CD8-positive, alpha-beta memory T cell (primary cell): ENCODE results near the gene LRRK1. TPM values are rescaled to one million over a fixed set of nuclear protein-coding genes. Genes with fewer than 3 reads are reported as not detected.

ENCODE experiments used
- CTCF ChIA-PET: fragments of 350-600 bp; sonication (Branson Sonifier 250); formaldehyde crosslinking; loops from one replicate; lab custom pipeline; 2021; ENCODE audit warnings: antibody characterized with exemption; lab: Charles Lee
- POLR2A ChIA-PET: fragments of 350-600 bp; sonication (Branson Sonifier 250); formaldehyde crosslinking; loops from one replicate; lab custom pipeline; 2021; ENCODE audit warnings: antibody characterized with exemption; lab: Charles Lee
- DNase-seq, 5 donors: peaks; one replicate each; pipeline versions ENCODE4 v3.0.0 to v3.0.0-alpha.2; 2020 to 2022; ENCODE audit warnings: mixed read lengths in 1 of 5
- H3K27ac ChIP-seq: one replicate; pipeline ENCODE4 v1.7.0; 2013; ENCODE audit warnings: low read depth, mild to moderate bottlenecking, low read length, moderate library complexity
- H3K27me3 ChIP-seq: 2 replicates; pipeline ENCODE4 v1.7.0; 2013; ENCODE audit warnings: low read length, mild to moderate bottlenecking; ENCODE audit not compliant: insufficient read depth, poor library complexity, severe bottlenecking
- H3K36me3 ChIP-seq: 2 replicates; pipeline ENCODE4 v1.7.0; 2013; ENCODE audit warnings: mild to moderate bottlenecking, low read length, moderate library complexity; ENCODE audit not compliant: insufficient read depth
- H3K4me1 ChIP-seq: 2 replicates; pipeline ENCODE4 v1.7.0; 2013; ENCODE audit warnings: mild to moderate bottlenecking, low read length, moderate library complexity; ENCODE audit not compliant: insufficient read depth
- H3K4me3 ChIP-seq: 2 replicates; pipeline ENCODE4 v1.7.0; 2013; ENCODE audit warnings: mild to moderate bottlenecking, low read length
- H3K9me3 ChIP-seq: 2 replicates; pipeline ENCODE4 v1.7.0; 2013; ENCODE audit warnings: mild to moderate bottlenecking, low read length
- H3K27ac Mint-ChIP-seq, 8 donors: one replicate each; pipeline ENCODE4 v1.8.0; 2020 to 2021; ENCODE audit warnings: mixed read lengths in 8 of 8, mild to moderate bottlenecking in 6 of 8, inconsistent platforms in 3 of 8, moderate library complexity in 3 of 8
- H3K27me3 Mint-ChIP-seq, 2 donors: one replicate each; pipeline ENCODE4 v1.8.0; 2020 to 2021; ENCODE audit warnings: mixed read lengths in 2 of 2, mild to moderate bottlenecking in 1 of 2, moderate library complexity in 1 of 2
- H3K36me3 Mint-ChIP-seq, 3 donors: one replicate each; pipeline ENCODE4 v1.8.0; 2020 to 2021; ENCODE audit warnings: mixed read lengths in 3 of 3, inconsistent platforms in 1 of 3, mild to moderate bottlenecking in 1 of 3
- H3K4me1 Mint-ChIP-seq, 3 donors: one replicate each; pipeline ENCODE4 v1.8.0; 2020 to 2021; ENCODE audit warnings: mixed read lengths in 3 of 3, inconsistent platforms in 1 of 3, mild to moderate bottlenecking in 1 of 3
- H3K4me3 Mint-ChIP-seq, 7 donors: one replicate each; pipeline ENCODE4 v1.8.0; 2020 to 2021; ENCODE audit warnings: mixed read lengths in 7 of 7, mild to moderate bottlenecking in 6 of 7, moderate library complexity in 4 of 7, inconsistent platforms in 2 of 7
- H3K9me3 Mint-ChIP-seq, 5 donors: one replicate each; pipeline ENCODE4 v1.8.0; 2020 to 2022; ENCODE audit warnings: mixed read lengths in 5 of 5, mild to moderate bottlenecking in 3 of 5, moderate library complexity in 2 of 5, inconsistent platforms in 1 of 5
- polyA plus RNA-seq: library from polyadenylated mRNA; unstranded; fragments of 300-500 nt; fragmentation: Illumina TruSeq; gene quantifications from one replicate; pipeline ENCODE4 v1.2.3, GENCODE V29; 2021
- total RNA-seq, 2 experiments: library from RNA; stranded (reverse); gene quantifications; one replicate each; pipeline ENCODE4 v1.2.3, GENCODE V29; 2021

The LRRK1 gene
- total and polyA plus RNA-seq, 3 experiments from 2014 or later, result 0.31 to 0.79 TPM; not detected in 1

DNA sequence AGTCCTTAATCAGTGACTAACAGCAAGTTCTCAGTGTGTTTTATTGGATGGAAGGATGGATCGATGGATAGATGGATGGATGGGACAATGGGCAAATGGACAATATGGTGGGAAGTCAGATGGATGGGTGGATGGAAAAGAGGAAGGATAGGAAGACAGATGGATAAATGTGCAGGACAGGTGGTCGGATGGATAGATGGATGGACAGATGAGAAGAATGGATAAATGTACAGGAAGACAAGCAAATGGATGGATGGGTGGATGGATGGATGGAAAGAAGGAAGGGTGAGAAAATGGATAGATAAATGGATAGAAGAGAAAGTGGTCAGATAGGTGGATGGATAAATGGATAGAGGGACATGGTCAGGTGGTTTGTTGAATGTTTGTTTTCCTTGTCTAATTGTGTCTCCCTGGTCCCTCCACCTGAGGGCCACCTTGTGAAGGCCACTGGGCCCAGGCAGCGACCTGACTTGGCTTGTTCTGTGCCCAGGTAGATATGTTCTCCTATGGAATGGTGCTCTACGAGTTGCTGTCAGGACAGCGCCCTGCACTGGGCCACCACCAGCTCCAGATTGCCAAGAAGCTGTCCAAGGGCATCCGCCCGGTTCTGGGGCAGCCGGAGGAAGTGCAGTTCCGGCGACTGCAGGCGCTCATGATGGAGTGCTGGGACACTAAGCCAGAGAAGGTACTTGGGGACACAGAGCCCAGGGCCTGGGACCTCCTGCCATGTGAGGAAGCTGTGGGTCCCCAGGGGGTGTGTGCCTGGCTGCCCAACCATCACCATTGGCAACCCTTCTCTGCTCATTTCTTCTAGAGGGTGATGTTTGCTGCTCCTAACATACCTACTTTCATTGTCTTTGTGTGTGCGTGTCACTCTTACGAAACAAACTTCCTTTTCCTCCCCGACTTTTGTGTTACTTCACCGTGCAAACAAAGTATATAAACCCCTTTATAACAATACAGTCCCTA is 137.5 kb downstream of the LRRK1 start:
- no peaks in the 10 kb centered on the region for H3K36me3 ChIP-seq
- H3K27me3 ChIP-seq, result no peaks in the 10 kb centered on the region
- no peaks in the 10 kb centered on the region for H3K9me3 ChIP-seq
- no peaks in the 10 kb centered on the region for H3K36me3 Mint-ChIP-seq
- H3K4me3 ChIP-seq, result no peak overlapping the region
- ChIA-PET CTCF (no interaction called here), POLR2A (no interaction called here)
- H3K4me3 Mint-ChIP-seq, result no peak overlapping the region
- H3K27ac Mint-ChIP-seq, result no peak overlapping the region
- H3K9me3 Mint-ChIP-seq, result no peaks in the 10 kb centered on the region
- peaks cover 0 to 4% of the 10 kb centered on the region in 2 donors for H3K27me3 Mint-ChIP-seq
- no peak for DNase-seq
- no peaks in the 10 kb centered on the region for H3K4me1 ChIP-seq
- no peak overlapping the region for H3K27ac ChIP-seq
- H3K4me1 Mint-ChIP-seq, result no peaks in the 10 kb centered on the region

DNA sequence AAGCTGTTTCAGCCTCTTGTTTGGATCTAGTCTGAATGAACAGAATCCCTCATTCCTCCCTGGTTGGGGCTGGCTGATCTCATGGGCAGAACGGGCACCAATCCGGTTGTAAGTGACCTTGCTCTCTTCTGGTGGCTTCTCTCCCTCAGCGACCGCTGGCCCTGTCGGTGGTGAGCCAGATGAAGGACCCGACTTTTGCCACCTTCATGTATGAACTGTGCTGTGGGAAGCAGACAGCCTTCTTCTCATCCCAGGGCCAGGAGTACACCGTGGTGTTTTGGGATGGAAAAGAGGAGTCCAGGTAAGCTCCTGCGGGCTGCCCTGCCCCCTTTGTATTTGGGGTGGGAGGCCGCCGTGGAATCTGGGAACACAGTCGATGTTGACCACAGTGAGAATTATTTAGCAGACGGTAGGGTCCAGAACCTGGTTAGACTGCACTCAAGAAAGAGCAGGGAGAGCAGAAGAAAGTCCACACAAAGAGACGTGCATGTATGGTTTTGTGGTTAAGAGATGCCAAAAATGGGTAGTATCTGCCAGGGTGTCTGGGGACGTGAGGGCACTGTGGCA is 138.8 kb downstream of the LRRK1 start:
- H3K9me3 Mint-ChIP-seq, result no peaks in the 10 kb centered on the region
- H3K27ac Mint-ChIP-seq, result no peak overlapping the region
- H3K36me3 Mint-ChIP-seq, result no peaks in the 10 kb centered on the region
- peaks cover 0 to 3% of the 10 kb centered on the region in 2 donors for H3K27me3 Mint-ChIP-seq
- H3K36me3 ChIP-seq, result no peaks in the 10 kb centered on the region
- H3K4me1 Mint-ChIP-seq, result no peaks in the 10 kb centered on the region
- CTCF ChIA-PET, result no interaction called here
- no peak for DNase-seq
- H3K4me1 ChIP-seq, result no peaks in the 10 kb centered on the region
- H3K4me3 ChIP-seq, result no peak overlapping the region
- POLR2A ChIA-PET, result no interaction called here
- no peaks in the 10 kb centered on the region for H3K9me3 ChIP-seq
- H3K27me3 ChIP-seq, result no peaks in the 10 kb centered on the region
- H3K27ac ChIP-seq, result no peak overlapping the region
- no peak overlapping the region for H3K4me3 Mint-ChIP-seq

DNA sequence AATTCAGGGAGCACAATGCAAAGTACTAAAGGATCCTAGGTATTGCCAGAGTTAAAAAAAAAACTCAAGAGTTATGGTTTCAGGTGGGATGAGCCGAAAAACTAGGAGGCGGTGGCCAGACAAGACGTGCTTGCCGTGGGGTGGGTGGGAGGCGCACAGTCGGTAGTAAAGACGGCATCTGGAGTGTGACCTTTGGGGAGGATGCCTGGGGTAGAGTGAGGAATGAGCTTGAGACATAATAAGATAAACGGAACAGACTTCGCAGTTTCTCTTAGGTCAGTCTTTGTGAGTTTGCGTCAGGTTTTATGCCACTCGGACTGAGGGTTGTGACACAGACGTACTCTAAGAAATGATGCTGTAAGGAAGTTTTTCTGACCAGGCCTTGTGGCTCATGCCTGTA is 139.6 kb downstream of the LRRK1 start:
- ChIA-PET POLR2A (no interaction called here), CTCF (no interaction called here)
- Histone ChIP-seq H3K27ac (no peak overlapping the region), H3K4me1 (no peaks in the 10 kb centered on the region), H3K36me3 (no peaks in the 10 kb centered on the region), H3K4me3 (no peak overlapping the region), H3K9me3 (no peaks in the 10 kb centered on the region), H3K27me3 (no peaks in the 10 kb centered on the region)
- DNase-seq, result no peak
- Mint-ChIP-seq H3K27ac (no peak overlapping the region), H3K4me1 (no peaks in the 10 kb centered on the region), H3K27me3 (peaks cover 0 to 2% of the 10 kb centered on the region in 2 donors), H3K4me3 (no peak overlapping the region), H3K36me3 (no peaks in the 10 kb centered on the region), H3K9me3 (no peaks in the 10 kb centered on the region)

DNA sequence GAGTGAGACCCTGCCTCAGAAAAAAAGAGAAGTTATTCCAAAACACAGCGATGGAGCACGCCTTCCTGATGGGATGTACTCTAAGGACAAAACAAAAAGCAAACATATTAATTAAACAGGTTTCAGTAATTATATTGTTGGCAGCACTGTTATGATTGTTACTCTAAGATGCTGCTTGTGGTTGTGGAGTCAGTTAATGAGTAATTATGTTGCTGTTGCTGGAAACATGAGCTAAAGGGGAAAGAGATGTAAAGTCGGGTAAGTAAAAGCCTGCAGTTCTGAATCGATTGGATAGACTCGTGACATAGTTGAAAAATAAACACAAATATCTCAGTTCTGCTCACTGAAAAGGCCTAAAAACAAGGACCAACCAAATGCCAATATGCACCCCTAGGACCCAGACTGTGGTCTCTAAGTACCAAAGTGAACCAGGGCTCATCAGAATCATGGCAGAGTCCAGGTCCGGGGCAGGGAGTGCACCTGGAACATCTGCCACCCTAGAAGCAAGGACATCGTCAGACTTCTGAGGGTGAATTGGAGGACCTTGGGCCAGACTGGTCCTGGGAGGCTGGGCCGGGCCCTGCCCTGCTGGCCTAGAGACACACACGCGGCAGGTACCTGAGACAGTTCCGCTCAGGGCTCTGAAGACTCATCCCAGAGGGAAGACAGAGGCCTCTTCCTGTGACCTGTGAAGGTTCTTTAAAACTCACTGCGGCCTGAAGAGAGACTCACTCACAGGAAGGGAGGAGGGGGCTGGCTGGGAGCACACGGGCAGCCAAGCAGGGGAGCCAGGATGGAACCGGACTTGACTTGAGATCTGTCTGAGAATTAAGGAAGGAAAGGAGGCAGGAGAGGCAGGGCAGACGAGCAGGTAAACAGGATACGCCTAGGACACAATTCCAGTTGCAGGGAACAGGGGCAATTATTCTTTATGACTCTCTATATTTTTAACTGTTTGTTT is 140.5 kb downstream of the LRRK1 start:
- H3K27ac ChIP-seq, result no peak overlapping the region
- Mint-ChIP-seq H3K27ac (no peak overlapping the region), H3K9me3 (no peaks in the 10 kb centered on the region), H3K36me3 (no peaks in the 10 kb centered on the region), H3K4me3 (no peak overlapping the region), H3K4me1 (no peaks in the 10 kb centered on the region), H3K27me3 (no peaks in the 10 kb centered on the region)
- ChIA-PET CTCF (no interaction called here), POLR2A (no interaction called here)
- H3K4me3 ChIP-seq, result no peak overlapping the region
- no peaks in the 10 kb centered on the region for H3K4me1 ChIP-seq
- no peaks in the 10 kb centered on the region for H3K36me3 ChIP-seq
- no peaks in the 10 kb centered on the region for H3K27me3 ChIP-seq
- H3K9me3 ChIP-seq, result no peaks in the 10 kb centered on the region
- DNase-seq, result no peak

DNA sequence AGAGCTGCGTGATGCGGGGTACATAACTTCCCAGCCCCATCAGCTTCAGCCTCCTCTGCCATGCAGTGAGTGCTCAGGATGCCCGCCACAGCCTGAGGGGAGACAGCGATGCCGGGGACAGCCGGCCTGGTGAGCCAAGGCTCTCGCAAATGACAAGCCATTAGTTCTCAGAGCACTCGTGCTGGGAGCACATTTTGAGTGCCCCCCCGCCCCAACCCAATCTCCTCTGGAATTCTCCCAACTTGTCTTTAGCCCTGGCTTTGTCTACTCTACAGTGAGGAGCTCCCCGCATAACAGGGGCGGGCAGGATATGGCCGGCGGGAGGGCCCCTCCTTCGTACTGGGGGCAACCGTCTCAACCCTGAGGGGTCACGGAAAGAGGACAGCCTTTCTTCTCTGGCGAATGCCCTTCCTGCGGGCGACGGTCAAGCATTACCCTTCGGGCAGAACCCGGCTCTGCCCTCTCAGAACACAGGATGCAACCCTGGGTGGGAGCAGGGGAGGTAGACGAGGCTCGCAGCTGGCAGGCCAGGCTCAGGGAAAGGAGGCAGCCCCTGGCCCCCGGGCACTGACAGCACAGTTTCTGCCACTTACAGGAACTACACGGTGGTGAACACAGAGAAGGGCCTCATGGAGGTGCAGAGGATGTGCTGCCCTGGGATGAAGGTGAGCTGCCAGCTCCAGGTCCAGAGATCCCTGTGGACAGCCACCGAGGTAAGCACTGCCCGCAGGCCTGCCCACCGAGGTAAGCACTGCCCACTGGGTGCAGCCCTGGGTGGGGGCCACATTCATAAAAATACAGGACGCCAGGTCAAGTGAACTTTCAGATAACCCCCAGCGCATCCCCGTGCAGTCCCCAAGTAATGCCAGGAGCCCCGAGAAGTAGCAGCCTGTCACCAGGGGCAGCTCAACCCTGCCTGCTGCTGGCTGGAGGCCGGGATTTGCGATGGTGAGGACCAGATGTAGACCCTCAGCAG is 141.7 kb downstream of the LRRK1 start:
- Histone ChIP-seq H3K27me3 (no peaks in the 10 kb centered on the region), H3K4me1 (no peaks in the 10 kb centered on the region), H3K27ac (no peak overlapping the region), H3K4me3 (no peak overlapping the region), H3K36me3 (no peaks in the 10 kb centered on the region), H3K9me3 (no peaks in the 10 kb centered on the region)
- Mint-ChIP-seq H3K27me3 (no peaks in the 10 kb centered on the region), H3K4me3 (no peak overlapping the region), H3K36me3 (no peaks in the 10 kb centered on the region), H3K27ac (no peak overlapping the region), H3K9me3 (no peaks in the 10 kb centered on the region), H3K4me1 (no peaks in the 10 kb centered on the region)
- CTCF ChIA-PET, result no interaction called here
- POLR2A ChIA-PET, result no interaction called here
- no peak for DNase-seq

DNA sequence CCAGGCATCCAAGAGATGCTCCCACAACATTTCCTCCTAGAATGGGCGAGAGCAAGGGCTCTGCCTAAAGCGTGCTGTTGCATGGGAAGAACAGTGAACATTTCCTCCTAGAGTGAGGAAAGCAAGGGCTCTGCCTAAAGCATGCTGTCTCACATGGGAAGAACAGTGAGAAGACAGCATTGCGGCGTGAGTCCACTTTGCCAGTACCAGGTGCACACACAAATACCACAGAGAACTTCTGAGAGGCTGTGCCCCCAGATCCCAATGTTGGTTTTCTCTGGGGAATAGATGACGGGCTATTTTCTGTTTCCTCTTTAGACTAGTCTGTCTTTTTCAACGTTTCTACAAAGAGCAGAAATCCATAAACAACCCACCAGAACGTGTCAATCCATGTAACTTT is 142.9 kb downstream of the LRRK1 start:
- no peak overlapping the region for H3K4me3 ChIP-seq
- ChIA-PET POLR2A (no interaction called here), CTCF (no interaction called here)
- no peaks in the 10 kb centered on the region for H3K27me3 Mint-ChIP-seq
- H3K4me1 Mint-ChIP-seq, result no peaks in the 10 kb centered on the region
- H3K4me3 Mint-ChIP-seq, result no peak overlapping the region
- H3K27ac ChIP-seq, result no peak overlapping the region
- H3K36me3 Mint-ChIP-seq, result no peaks in the 10 kb centered on the region
- no peaks in the 10 kb centered on the region for H3K27me3 ChIP-seq
- no peaks in the 10 kb centered on the region for H3K36me3 ChIP-seq
- no peak for DNase-seq
- no peaks in the 10 kb centered on the region for H3K4me1 ChIP-seq
- no peaks in the 10 kb centered on the region for H3K9me3 ChIP-seq
- no peak overlapping the region for H3K27ac Mint-ChIP-seq
- no peaks in the 10 kb centered on the region for H3K9me3 Mint-ChIP-seq

DNA sequence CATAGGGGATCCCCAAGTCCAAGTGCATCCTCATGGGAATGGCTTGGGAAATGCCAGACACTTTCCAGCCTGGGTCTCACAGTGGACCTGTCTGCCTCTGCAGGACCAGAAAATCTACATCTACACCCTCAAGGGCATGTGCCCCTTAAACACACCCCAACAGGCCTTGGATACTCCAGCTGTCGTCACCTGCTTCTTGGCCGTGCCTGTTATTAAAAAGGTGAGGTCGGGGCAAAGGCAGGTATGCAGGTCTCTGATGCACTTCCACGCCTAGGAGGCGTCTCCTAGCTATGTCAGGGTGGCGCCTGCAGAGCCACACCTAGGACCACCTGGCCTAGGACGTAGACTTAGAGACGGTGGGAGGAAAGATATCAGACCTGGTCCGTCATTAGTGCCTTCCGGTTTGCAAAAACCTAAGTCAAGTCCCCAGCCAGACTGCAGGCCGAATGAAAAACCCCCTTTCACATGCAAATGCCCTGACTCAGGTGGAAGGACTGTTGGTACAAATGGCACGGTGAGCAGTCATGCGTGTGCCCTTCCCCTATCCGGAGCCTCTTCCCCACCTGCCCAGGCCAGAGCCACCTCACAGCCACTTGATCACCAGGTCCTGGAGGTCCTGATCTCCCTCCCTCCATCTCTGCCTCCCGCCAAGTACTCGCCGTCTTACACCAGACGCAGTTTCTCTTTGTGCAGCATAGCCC is 143.5 kb downstream of the LRRK1 start:
- Mint-ChIP-seq H3K27ac (no peak overlapping the region), H3K27me3 (no peaks in the 10 kb centered on the region), H3K4me3 (no peak overlapping the region), H3K36me3 (no peaks in the 10 kb centered on the region), H3K9me3 (no peaks in the 10 kb centered on the region), H3K4me1 (no peaks in the 10 kb centered on the region)
- Histone ChIP-seq H3K9me3 (no peaks in the 10 kb centered on the region), H3K27ac (no peak overlapping the region), H3K4me1 (no peaks in the 10 kb centered on the region), H3K27me3 (no peaks in the 10 kb centered on the region), H3K4me3 (no peak overlapping the region), H3K36me3 (no peaks in the 10 kb centered on the region)
- ChIA-PET POLR2A (no interaction called here), CTCF (no interaction called here)
- DNase-seq, result no peak
